Neural crest cell (in vitro differentiated cells): ENCODE results near the gene GRIN2B. TPM values are rescaled to one million over a fixed set of nuclear protein-coding genes. Genes with fewer than 3 reads are reported as not detected.

ENCODE experiments used
- DNase-seq: peaks from one replicate; pipeline ENCODE4 v3.0.0; 2021; ENCODE audit warnings: low read depth, mixed read lengths, low spot score
- H3K27ac Mint-ChIP-seq: one replicate; pipeline ENCODE4 v1.8.0; 2021; ENCODE audit warnings: mild to moderate bottlenecking, mixed read lengths; ENCODE audit not compliant: unreplicated experiment
- H3K27me3 Mint-ChIP-seq: 2 replicates; pipeline ENCODE4 v1.8.0; 2021; ENCODE audit warnings: low read depth, mild to moderate bottlenecking, mixed read lengths
- H3K36me3 Mint-ChIP-seq: 2 replicates; pipeline ENCODE4 v1.8.0; 2021; ENCODE audit warnings: low read depth, mild to moderate bottlenecking, mixed read lengths
- H3K4me1 Mint-ChIP-seq: 2 replicates; pipeline ENCODE4 v1.8.0; 2021; ENCODE audit warnings: mixed read lengths
- H3K4me3 Mint-ChIP-seq: one replicate; pipeline ENCODE4 v1.8.0; 2021; ENCODE audit warnings: mild to moderate bottlenecking, mixed read lengths
- H3K9me3 Mint-ChIP-seq: 2 replicates; pipeline ENCODE4 v1.8.0; 2021; ENCODE audit warnings: mixed read lengths
- total RNA-seq: library from RNA; stranded (reverse); gene quantifications from 2 replicates; pipeline ENCODE4 v1.2.1, GENCODE V29; 2021
- TF ChIP-seq, protein P1 (sequence below): fragments of 200-600 bp; sonication (generic); conservative IDR thresholded peaks from 2 replicates; pipeline ENCODE4 v1.5.0; 2021; ENCODE audit warnings: antibody characterized with exemption, mild to moderate bottlenecking

GRIN2B gene
- total RNA-seq, 1 donor from 2014 or later = 1.0 TPM

DNA sequence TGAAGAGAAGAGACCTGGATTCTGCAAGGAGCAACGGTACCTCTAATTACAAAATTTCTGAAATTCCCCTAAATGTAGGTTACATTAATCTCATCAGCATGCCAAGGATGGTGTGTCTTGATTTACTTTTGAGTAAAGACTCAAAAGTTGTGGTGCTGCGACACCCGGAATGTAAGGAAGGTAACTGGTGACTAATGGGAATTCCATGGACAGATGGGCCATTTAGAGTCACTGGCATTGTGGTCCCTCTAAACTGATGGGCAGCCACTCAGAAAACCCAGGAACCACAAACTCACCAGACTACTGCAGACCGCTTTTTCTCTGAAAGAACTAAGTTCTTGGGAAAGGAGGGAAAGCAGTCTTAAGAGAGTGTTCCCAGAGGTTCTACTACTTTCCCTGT lies 32.8 kb downstream of the GRIN2B start:
- H3K36me3 Mint-ChIP-seq = no peaks in the 10 kb centered on the region
- H3K4me3 Mint-ChIP-seq = no peak overlapping the region
- no peak overlapping the region for H3K27ac Mint-ChIP-seq
- TF ChIP-seq, protein P1, sequence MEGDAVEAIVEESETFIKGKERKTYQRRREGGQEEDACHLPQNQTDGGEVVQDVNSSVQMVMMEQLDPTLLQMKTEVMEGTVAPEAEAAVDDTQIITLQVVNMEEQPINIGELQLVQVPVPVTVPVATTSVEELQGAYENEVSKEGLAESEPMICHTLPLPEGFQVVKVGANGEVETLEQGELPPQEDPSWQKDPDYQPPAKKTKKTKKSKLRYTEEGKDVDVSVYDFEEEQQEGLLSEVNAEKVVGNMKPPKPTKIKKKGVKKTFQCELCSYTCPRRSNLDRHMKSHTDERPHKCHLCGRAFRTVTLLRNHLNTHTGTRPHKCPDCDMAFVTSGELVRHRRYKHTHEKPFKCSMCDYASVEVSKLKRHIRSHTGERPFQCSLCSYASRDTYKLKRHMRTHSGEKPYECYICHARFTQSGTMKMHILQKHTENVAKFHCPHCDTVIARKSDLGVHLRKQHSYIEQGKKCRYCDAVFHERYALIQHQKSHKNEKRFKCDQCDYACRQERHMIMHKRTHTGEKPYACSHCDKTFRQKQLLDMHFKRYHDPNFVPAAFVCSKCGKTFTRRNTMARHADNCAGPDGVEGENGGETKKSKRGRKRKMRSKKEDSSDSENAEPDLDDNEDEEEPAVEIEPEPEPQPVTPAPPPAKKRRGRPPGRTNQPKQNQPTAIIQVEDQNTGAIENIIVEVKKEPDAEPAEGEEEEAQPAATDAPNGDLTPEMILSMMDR = no peak
- no peak for DNase-seq
- H3K9me3 Mint-ChIP-seq = no peaks in the 10 kb centered on the region
- no peaks in the 10 kb centered on the region for H3K27me3 Mint-ChIP-seq
- peaks cover 15% of the 10 kb centered on the region for H3K4me1 Mint-ChIP-seq

DNA sequence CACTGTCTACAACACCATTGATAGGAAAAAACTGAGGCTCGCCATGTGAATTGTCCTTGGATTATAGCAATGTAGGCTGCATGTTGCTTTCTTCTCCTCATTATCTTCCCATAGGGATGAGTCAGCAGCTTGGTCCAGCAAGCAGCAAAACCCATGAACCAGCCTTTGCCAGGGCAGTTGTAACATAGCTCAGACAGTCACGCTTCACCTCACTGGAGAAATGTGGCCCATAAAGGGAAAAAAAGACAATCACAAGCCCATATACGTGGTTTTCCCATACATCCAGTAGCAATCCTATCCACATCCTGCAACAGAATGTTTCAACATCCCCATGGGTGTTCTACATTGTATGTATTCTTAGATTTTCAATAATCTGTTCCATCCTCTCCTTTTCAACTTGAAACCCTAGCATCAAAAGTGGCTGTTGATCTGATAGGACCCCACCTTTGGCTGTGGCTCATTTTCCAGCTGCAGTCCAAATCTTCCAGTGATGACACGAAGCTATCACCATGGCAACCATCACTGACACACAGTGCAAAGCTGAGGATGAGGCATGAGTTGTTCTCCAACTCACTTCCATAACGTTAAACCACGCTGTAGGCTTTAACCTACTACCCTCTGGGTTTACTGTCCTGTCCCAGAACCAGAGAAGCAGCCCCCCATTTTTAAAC lies 34.0 kb downstream of the GRIN2B start:
- no peak for DNase-seq
- H3K4me3 Mint-ChIP-seq = no peak overlapping the region
- H3K36me3 Mint-ChIP-seq = no peaks in the 10 kb centered on the region
- TF ChIP-seq, protein P1 = no peak
- H3K27me3 Mint-ChIP-seq = no peaks in the 10 kb centered on the region
- H3K9me3 Mint-ChIP-seq = no peaks in the 10 kb centered on the region
- H3K27ac Mint-ChIP-seq = no peak overlapping the region
- H3K4me1 Mint-ChIP-seq = peaks cover 15% of the 10 kb centered on the region

DNA sequence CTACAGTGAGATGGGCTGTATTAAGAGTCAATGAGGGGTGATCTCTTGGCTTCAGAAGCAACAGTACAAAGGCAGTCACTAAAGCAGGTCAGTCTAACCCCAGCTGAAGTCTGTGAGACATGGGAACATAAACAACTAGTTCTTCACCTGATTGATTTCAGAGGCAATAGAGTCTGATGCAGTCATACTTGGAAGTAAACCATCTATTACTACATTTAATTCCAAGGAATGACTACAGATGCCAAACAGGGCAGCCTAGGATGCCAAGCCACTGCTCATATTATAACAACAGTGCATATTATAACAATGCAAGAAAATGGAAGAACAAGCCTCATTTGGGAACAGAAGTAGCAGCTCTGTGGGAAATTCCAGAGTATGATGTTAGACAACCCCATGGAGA lies 35.8 kb downstream of the GRIN2B start:
- Mint-ChIP-seq H3K4me1 (peaks cover 20% of the 10 kb centered on the region), H3K36me3 (no peaks in the 10 kb centered on the region), H3K4me3 (no peak overlapping the region), H3K27ac (no peak overlapping the region), H3K9me3 (no peaks in the 10 kb centered on the region), H3K27me3 (no peaks in the 10 kb centered on the region)
- TF ChIP-seq, protein P1 = no peak
- no peak for DNase-seq

DNA sequence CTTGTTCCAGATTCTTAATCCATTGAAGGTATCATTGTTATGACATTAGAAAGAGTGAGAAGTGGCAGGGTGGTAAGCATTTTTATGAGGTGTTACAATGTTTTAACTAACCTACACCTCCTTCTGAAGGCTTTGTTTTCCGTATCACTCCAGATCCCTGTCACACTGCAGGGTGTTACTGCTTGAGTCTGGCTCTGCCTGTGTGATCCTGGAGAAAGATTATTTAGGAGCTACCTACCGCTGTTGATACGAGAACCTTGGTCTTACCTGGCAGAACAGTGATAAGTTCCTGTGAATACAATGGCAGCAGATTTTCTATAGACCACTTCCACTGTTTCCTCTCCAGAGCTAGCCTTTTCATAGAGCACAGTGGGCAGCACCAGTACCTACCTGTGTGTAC lies 36.2 kb downstream of the GRIN2B start:
- DNase-seq = no peak
- no peak overlapping the region for H3K27ac Mint-ChIP-seq
- H3K27me3 Mint-ChIP-seq = no peaks in the 10 kb centered on the region
- H3K9me3 Mint-ChIP-seq = no peaks in the 10 kb centered on the region
- TF ChIP-seq, protein P1 = no peak
- H3K4me3 Mint-ChIP-seq = no peak overlapping the region
- no peaks in the 10 kb centered on the region for H3K36me3 Mint-ChIP-seq
- H3K4me1 Mint-ChIP-seq = peaks cover 16% of the 10 kb centered on the region

DNA sequence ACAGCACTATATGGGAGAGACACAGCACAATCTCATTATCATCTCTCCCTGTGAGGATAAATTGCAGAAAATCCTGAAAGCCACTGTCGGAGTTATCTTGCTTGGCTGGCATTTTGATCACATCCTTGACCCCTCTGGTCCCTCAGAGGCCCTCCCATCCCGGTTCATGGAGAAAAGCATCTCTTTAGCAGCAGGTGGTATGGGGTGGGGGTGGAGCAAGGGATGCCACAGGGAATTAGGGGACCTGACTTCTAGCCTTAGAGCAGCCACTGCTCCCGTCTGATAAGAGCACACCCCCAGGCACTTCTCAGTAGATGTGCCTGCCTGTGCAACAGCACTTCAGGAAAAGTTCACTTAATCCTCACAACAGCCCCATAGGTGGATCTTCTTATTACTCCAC lies 38.6 kb downstream of the GRIN2B start:
- Mint-ChIP-seq H3K9me3 (peaks cover under 1% of the 10 kb centered on the region), H3K4me1 (peaks cover 11% of the 10 kb centered on the region), H3K4me3 (no peak overlapping the region), H3K36me3 (peaks cover 3% of the 10 kb centered on the region), H3K27me3 (no peaks in the 10 kb centered on the region), H3K27ac (no peak overlapping the region)
- no peak for DNase-seq
- TF ChIP-seq, protein P1 = no peak
